ENCODE measurements around the gene PGAP3.
A peak's percentile ranks its signal among the peaks of the same experiment; 100 is the strongest.

Gene PGAP3

DNA sequence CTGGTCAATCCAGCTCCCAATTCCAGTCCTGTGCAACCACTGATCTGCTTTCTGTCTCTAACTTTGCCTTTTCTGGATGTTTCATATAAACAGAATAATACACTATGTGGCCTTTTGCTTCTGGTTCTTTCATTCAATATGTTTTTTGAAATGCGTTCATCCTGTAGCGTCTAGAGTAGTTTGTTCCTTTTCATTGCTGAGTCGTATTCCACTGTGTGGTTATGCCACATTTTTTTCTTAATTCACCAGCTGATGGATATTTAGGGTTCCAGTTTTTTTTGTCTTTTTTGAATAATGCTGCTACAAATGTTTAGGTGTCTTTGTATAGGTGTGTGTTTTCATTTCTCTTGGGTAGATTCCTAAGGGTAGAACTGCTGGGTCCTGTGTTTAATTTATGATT lies 44.7 kb upstream of the PGAP3 start (continued):
- TF ChIP-seq RARB (CRISPR knock-in tag; IDR thresholded peaks at IDR 0.05) (no peak), ZNF565 (CRISPR knock-in tag; conservative IDR thresholded peaks at IDR 0.05; ENCODE audit: low read depth) (no peak)

GRCh38 chr17:39730095-39730921 lies 42.5 kb upstream of the PGAP3 start, which contains the start of gene MIEN1:
MIEN1 (minus strand) TSS chr17:39730532; CDS start chr17:39730495, 37 bp downstream.
- TF ChIP-seq TOX (CRISPR knock-in tag; IDR thresholded peaks at IDR 0.05; ENCODE audit: borderline replicate concordance) (no peak), PPARA (CRISPR knock-in tag; IDR thresholded peaks at IDR 0.05; ENCODE audit: borderline replicate concordance) (no peak), ZNF70 (CRISPR knock-in tag; IDR thresholded peaks at IDR 0.05) (no peak), RARB (CRISPR knock-in tag; IDR thresholded peaks at IDR 0.05) (no peak), ZC3H10 (CRISPR knock-in tag; IDR thresholded peaks at IDR 0.05) (no peak), ISL1 (CRISPR knock-in tag; IDR thresholded peaks at IDR 0.05) (no peak), ESRRG (CRISPR knock-in tag; IDR thresholded peaks at IDR 0.05) (no peak), GLIS3 (CRISPR knock-in tag; IDR thresholded peaks at IDR 0.05) (no peak), ZNF8 (CRISPR knock-in tag; IDR thresholded peaks at IDR 0.05) (no peak), ARNTL (CRISPR knock-in tag; IDR thresholded peaks at IDR 0.05; ENCODE audit: borderline replicate concordance, low read depth) (no peak), ZFP3 (CRISPR knock-in tag; IDR thresholded peaks at IDR 0.05) (no peak)
- TF ChIP-seq, protein P1, sequence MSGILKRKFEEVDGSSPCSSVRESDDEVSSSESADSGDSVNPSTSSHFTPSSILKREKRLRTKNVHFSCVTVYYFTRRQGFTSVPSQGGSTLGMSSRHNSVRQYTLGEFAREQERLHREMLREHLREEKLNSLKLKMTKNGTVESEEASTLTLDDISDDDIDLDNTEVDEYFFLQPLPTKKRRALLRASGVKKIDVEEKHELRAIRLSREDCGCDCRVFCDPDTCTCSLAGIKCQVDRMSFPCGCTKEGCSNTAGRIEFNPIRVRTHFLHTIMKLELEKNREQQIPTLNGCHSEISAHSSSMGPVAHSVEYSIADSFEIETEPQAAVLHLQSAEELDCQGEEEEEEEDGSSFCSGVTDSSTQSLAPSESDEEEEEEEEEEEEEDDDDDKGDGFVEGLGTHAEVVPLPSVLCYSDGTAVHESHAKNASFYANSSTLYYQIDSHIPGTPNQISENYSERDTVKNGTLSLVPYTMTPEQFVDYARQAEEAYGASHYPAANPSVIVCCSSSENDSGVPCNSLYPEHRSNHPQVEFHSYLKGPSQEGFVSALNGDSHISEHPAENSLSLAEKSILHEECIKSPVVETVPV (CRISPR knock-in tag; IDR thresholded peaks at IDR 0.05) = no peak
- TF ChIP-seq, protein P2, sequence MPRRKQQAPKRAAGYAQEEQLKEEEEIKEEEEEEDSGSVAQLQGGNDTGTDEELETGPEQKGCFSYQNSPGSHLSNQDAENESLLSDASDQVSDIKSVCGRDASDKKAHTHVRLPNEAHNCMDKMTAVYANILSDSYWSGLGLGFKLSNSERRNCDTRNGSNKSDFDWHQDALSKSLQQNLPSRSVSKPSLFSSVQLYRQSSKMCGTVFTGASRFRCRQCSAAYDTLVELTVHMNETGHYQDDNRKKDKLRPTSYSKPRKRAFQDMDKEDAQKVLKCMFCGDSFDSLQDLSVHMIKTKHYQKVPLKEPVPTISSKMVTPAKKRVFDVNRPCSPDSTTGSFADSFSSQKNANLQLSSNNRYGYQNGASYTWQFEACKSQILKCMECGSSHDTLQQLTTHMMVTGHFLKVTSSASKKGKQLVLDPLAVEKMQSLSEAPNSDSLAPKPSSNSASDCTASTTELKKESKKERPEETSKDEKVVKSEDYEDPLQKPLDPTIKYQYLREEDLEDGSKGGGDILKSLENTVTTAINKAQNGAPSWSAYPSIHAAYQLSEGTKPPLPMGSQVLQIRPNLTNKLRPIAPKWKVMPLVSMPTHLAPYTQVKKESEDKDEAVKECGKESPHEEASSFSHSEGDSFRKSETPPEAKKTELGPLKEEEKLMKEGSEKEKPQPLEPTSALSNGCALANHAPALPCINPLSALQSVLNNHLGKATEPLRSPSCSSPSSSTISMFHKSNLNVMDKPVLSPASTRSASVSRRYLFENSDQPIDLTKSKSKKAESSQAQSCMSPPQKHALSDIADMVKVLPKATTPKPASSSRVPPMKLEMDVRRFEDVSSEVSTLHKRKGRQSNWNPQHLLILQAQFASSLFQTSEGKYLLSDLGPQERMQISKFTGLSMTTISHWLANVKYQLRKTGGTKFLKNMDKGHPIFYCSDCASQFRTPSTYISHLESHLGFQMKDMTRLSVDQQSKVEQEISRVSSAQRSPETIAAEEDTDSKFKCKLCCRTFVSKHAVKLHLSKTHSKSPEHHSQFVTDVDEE (CRISPR knock-in tag; IDR thresholded peaks at IDR 0.05) = no peak
- TF ChIP-seq, protein P3, sequence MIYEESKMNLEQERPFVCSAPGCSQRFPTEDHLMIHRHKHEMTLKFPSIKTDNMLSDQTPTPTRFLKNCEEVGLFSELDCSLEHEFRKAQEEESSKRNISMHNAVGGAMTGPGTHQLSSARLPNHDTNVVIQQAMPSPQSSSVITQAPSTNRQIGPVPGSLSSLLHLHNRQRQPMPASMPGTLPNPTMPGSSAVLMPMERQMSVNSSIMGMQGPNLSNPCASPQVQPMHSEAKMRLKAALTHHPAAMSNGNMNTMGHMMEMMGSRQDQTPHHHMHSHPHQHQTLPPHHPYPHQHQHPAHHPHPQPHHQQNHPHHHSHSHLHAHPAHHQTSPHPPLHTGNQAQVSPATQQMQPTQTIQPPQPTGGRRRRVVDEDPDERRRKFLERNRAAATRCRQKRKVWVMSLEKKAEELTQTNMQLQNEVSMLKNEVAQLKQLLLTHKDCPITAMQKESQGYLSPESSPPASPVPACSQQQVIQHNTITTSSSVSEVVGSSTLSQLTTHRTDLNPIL (CRISPR knock-in tag; IDR thresholded peaks at IDR 0.05; ENCODE audit: low read depth) = no peak
- ATAC-seq = peak; percentile 93

DNA sequence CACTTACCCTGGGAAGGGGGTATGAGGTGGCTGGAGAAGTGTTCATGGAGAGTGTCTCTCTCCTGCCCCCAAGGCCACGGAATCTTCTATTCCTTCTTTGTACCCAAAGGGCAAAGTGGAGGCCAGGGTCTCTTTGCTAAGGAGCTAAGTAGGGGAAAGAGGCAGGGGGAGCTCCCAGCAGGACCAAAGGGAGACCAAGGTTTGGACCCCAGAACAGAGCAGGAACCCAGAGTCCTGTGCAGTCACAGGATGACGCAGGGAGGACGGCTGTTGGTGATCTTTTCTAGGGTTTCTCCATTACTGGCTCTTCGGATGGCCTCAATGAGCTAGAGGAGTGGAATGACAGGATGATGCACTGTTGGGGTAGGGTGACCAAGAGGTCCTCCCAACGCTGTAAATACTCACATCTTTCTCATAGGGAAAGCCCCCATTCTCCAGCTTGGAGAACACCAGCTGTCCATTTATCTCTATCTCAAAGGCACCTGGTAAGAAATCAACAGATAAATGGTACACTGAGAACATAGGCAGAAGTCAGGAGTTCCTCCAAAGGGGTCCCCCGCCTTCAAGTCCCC lies 41.5 kb upstream of the PGAP3 start:
- TF ChIP-seq RARB (CRISPR knock-in tag; IDR thresholded peaks at IDR 0.05) = no peak
- no peak for TF ChIP-seq ZNF8 (CRISPR knock-in tag; IDR thresholded peaks at IDR 0.05)
- TF ChIP-seq, protein P1 (CRISPR knock-in tag; IDR thresholded peaks at IDR 0.05) = no peak
- no peak for TF ChIP-seq POU6F1 (CRISPR knock-in tag; IDR thresholded peaks at IDR 0.05; ENCODE audit: borderline replicate concordance, low read depth)
- no peak for TF ChIP-seq SNAI2 (CRISPR knock-in tag; IDR thresholded peaks at IDR 0.05)
- TF ChIP-seq OSR1 (CRISPR knock-in tag; IDR thresholded peaks at IDR 0.05) = no peak
- TF ChIP-seq CSDC2 (CRISPR knock-in tag; IDR thresholded peaks at IDR 0.05) = no peak
- TF ChIP-seq, protein P2 (CRISPR knock-in tag; IDR thresholded peaks at IDR 0.05) = no peak
- no peak for TF ChIP-seq PPARA (CRISPR knock-in tag; IDR thresholded peaks at IDR 0.05; ENCODE audit: borderline replicate concordance)
- TF ChIP-seq ISL1 (CRISPR knock-in tag; IDR thresholded peaks at IDR 0.05) = no peak
- no peak for ATAC-seq

Measured in SK-N-SH treated with all-trans-retinoic acid at 6 μM for 48 hours (cell line).